OCI-LY1 (cell line): Measurements from ENCODE around the gene MINDY4.

ENCODE experiments used
- H2AFZ ChIP-seq: fragments of 200-600 bp; sonication (generic), shearing (Covaris generic); 2 replicates; pipeline ENCODE4 v1.6.0; 2014; ENCODE audit warnings: antibody characterized with exemption, mild to moderate bottlenecking, low read length
- H3F3A ChIP-seq: fragments of 200-600 bp; sonication (generic), shearing (Covaris generic); 2 replicates; pipeline ENCODE4 v1.6.0; 2014; ENCODE audit warnings: mild to moderate bottlenecking, antibody characterized with exemption, low read length, moderate library complexity; ENCODE audit not compliant: insufficient read depth
- H3K27ac ChIP-seq: fragments of 200-600 bp; sonication (generic); 2 replicates; pipeline ENCODE4 v1.5.1; 2014; ENCODE audit warnings: low read length, mixed run types, mild to moderate bottlenecking, low read depth; ENCODE audit not compliant: poor library complexity, severe bottlenecking
- H3K27me3 ChIP-seq: fragments of 200-600 bp; sonication (generic); 2 replicates; pipeline ENCODE4 v1.6.0; 2014; ENCODE audit warnings: antibody characterized with exemption, mild to moderate bottlenecking, low read length, moderate library complexity; ENCODE audit not compliant: insufficient read depth
- H3K36me3 ChIP-seq: fragments of 200-600 bp; sonication (generic); 2 replicates; pipeline ENCODE4 v1.6.1; 2014; ENCODE audit warnings: mild to moderate bottlenecking, antibody characterized with exemption, low read length, moderate library complexity, mixed read lengths; ENCODE audit not compliant: insufficient read depth
- H3K4me1 ChIP-seq: fragments of 200-600 bp; sonication (generic); 2 replicates; pipeline ENCODE4 v1.5.1; 2014; ENCODE audit warnings: mild to moderate bottlenecking, low read length, moderate library complexity; ENCODE audit not compliant: insufficient read depth, severe bottlenecking
- H3K4me2 ChIP-seq: fragments of 200-600 bp; sonication (generic), shearing (Covaris generic); 2 replicates; pipeline ENCODE4 v1.6.1; 2014; ENCODE audit warnings: low read length
- H3K4me3 ChIP-seq: fragments of 200-600 bp; sonication (generic); 2 replicates; pipeline ENCODE4 v1.5.1; 2014; ENCODE audit warnings: low read length, low read depth, mild to moderate bottlenecking, mixed read lengths; ENCODE audit not compliant: poor library complexity, severe bottlenecking
- H3K79me2 ChIP-seq: fragments of 200-600 bp; shearing (Covaris generic); 2 replicates; pipeline ENCODE4 v1.6.1; 2016; ENCODE audit warnings: mixed run types, low read length, mixed read lengths; ENCODE audit not compliant: insufficient read depth
- H3K9ac ChIP-seq: fragments of 200-600 bp; sonication (generic), shearing (Covaris generic); 2 replicates; pipeline ENCODE4 v1.6.1; 2014; ENCODE audit warnings: mild to moderate bottlenecking, low read length, mixed read lengths
- H3K9me2 ChIP-seq: fragments of 200-600 bp; sonication (generic), shearing (Covaris generic); 2 replicates; pipeline ENCODE4 v1.6.1; 2014; ENCODE audit warnings: low read depth, mild to moderate bottlenecking, low read length, mixed read lengths
- H3K9me3 ChIP-seq: fragments of 200-600 bp; shearing (Covaris generic); 2 replicates; pipeline ENCODE4 v1.6.1; 2014; ENCODE audit warnings: low read length, mixed read lengths
- H4K20me1 ChIP-seq: fragments of 200-600 bp; sonication (generic), shearing (Covaris generic); 2 replicates; pipeline ENCODE4 v1.6.0; 2016; ENCODE audit warnings: mild to moderate bottlenecking, low read length; ENCODE audit not compliant: insufficient read depth
- CTCF ChIP-seq: fragments of 200-600 bp; sonication (generic), shearing (Covaris generic); IDR thresholded peaks from 2 replicates; pipeline ENCODE4 v1.5.1; 2017; ENCODE audit warnings: mild to moderate bottlenecking, antibody characterized with exemption, low read length, moderate library complexity, mixed read lengths
- EZH2 ChIP-seq: fragments of 200-600 bp; sonication (generic), shearing (Covaris generic); IDR thresholded peaks from 2 replicates; pipeline ENCODE4 v1.8.0; 2017; ENCODE audit warnings: borderline replicate concordance, mixed run types, mild to moderate bottlenecking, antibody characterized with exemption, low read length, moderate library complexity, mixed read lengths

MINDY4 gene

DNA sequence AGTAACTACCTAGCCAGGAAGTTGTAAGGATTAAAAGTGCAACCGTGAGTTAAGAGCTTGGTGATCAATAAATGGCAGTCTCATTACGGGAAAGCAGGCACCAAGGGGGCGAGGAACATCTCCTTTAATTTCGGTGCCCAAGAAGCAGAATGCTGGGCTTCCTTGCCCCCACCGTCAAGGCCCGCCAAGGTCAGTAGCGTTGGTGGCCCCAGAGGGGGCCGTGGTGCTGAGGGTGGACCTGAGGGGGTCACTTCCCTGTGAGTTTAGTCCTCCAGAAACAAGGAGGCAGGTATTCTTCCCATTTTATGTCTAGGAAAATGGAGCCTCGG, 408 bp upstream of the MINDY4 start:
- H3K27me3 ChIP-seq: no peaks in the 10 kb centered on the region
- H3K9me3 ChIP-seq: no peaks in the 10 kb centered on the region
- no peaks in the 10 kb centered on the region for H3K79me2 ChIP-seq
- H3K4me3 ChIP-seq: peak overlapping the region; percentile 80
- peak overlapping the region; percentile 69; the same call in 1 of the 2 replicates for H3K9ac ChIP-seq
- H3F3A ChIP-seq: no peaks in the 10 kb centered on the region
- peaks cover 13% of the 10 kb centered on the region for H3K4me1 ChIP-seq
- H3K9me2 ChIP-seq: no peaks in the 10 kb centered on the region
- no peak overlapping the region for H3K27ac ChIP-seq
- peak overlapping the region; percentile 65; the same call in 1 of the 2 replicates for H2AFZ ChIP-seq
- H3K36me3 ChIP-seq: no peaks in the 10 kb centered on the region
- TF ChIP-seq EZH2 (no peak), CTCF (no peak)
- no peaks in the 10 kb centered on the region for H4K20me1 ChIP-seq
- peak overlapping the region; percentile 94 for H3K4me2 ChIP-seq

DNA sequence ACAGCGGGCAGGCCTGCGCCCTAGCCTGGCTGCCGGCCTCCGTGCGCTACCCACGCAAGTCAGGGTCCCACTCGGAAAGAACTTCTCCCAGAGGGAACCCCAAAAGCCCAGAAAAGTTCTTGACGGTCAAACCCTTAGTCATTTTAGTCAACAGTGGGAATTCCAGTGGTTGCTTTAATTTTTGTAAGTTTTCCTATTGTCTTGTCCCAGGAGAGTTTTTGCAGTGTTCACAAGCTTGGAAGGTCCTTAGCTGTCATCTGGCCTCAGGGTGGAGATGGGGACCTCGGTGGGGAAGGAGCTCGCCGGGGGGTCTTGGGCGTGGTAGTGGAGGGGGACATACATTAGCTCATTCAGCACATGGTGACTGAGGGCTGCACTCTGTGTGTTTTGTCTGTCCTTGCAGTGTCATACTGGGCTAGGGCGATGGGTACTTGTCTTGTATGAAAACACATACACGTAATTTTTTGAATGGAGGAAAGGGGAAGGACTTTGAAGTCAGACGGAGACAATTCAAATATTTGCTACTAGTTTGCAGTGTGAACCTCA, 736 bp downstream of the MINDY4 start:
- Histone ChIP-seq H3K9me3 (no peaks in the 10 kb centered on the region), H3K9me2 (no peaks in the 10 kb centered on the region), H3K27me3 (no peaks in the 10 kb centered on the region), H3K4me1 (peaks cover 13% of the 10 kb centered on the region), H3K27ac (no peak overlapping the region), H3F3A (no peaks in the 10 kb centered on the region), H4K20me1 (no peaks in the 10 kb centered on the region), H3K4me3 (peak overlapping the region; percentile 80), H3K4me2 (peak overlapping the region; percentile 94), H2AFZ (peak overlapping the region; percentile 64), H3K9ac (peak overlapping the region; percentile 69), H3K79me2 (no peaks in the 10 kb centered on the region), H3K36me3 (no peaks in the 10 kb centered on the region)
- TF ChIP-seq EZH2 (no peak), CTCF (no peak)

DNA sequence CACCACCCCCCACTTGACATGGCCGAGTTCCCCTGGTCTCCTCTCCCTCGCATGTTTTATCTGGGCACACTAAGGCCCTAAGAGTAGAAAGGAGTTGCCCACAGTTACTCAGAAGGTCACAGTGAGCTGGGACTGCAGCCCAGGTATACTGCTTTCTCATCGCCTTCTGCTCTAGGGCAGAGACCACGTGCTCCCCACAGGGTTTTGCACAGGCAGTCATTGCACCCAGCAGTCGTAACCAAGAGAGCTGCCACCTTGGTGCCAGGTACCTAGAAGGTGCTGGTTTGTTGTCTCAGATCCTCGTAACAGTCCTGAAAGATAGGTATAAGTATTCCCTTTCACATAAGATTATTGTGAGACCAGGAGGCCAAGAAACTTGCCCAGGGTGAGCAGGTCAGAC, 1.8 kb downstream of the MINDY4 start:
- H3K4me2 ChIP-seq: no peak overlapping the region

More for the DNA sequence above, 1.8 kb downstream of the MINDY4 start:
- Histone ChIP-seq H3K36me3 (no peaks in the 10 kb centered on the region; the same call in 1 of the 2 replicates), H3K27me3 (no peaks in the 10 kb centered on the region), H3K27ac (no peak overlapping the region), H3F3A (no peaks in the 10 kb centered on the region), H3K4me3 (no peak overlapping the region), H3K9me2 (no peaks in the 10 kb centered on the region), H4K20me1 (no peaks in the 10 kb centered on the region), H3K79me2 (no peaks in the 10 kb centered on the region), H3K9ac (no peak overlapping the region), H3K9me3 (no peaks in the 10 kb centered on the region), H2AFZ (no peak overlapping the region), H3K4me1 (peaks cover 13% of the 10 kb centered on the region)
- TF ChIP-seq CTCF (no peak), EZH2 (no peak)
